Naive B cell (primary cell): ENCODE results near the gene FOXB1. TPM values are rescaled to one million over a fixed set of nuclear protein-coding genes. Genes with fewer than 3 reads are reported as not detected.

ENCODE experiments used
- ATAC-seq, 2 donors: fragments of 150-1000 bp; cut with Tn5 transposase; 2 replicates each; pipeline ENCODE4 v1.10.0; 2021; ENCODE audit warnings: low read depth in 2 of 2, mild to moderate bottlenecking in 2 of 2, moderate library complexity in 2 of 2
- DNase-seq: peaks from one replicate; pipeline ENCODE4 v3.0.0; 2022
- H3K27ac Mint-ChIP-seq, 6 donors: one replicate each; pipeline ENCODE4 v1.8.0; 2020 to 2022; ENCODE audit warnings: mild to moderate bottlenecking in 6 of 6, mixed read lengths in 6 of 6, moderate library complexity in 5 of 6, inconsistent platforms in 2 of 6
- H3K27me3 Mint-ChIP-seq, 3 donors: one replicate each; pipeline ENCODE4 v1.8.0; 2021 to 2022; ENCODE audit warnings: mixed read lengths in 3 of 3, mild to moderate bottlenecking in 1 of 3
- H3K36me3 Mint-ChIP-seq, 2 donors: one replicate each; pipeline ENCODE4 v1.8.0; 2020 to 2022; ENCODE audit warnings: mixed read lengths in 2 of 2, inconsistent platforms in 1 of 2, mild to moderate bottlenecking in 1 of 2
- H3K4me1 Mint-ChIP-seq, 3 donors: one replicate each; pipeline ENCODE4 v1.8.0; 2020 to 2022; ENCODE audit warnings: mixed read lengths in 3 of 3, inconsistent platforms in 1 of 3, mild to moderate bottlenecking in 1 of 3, moderate library complexity in 1 of 3
- H3K4me3 Mint-ChIP-seq, 8 donors: one replicate each; pipeline ENCODE4 v1.8.0; 2020 to 2022; ENCODE audit warnings: mild to moderate bottlenecking in 8 of 8, mixed read lengths in 8 of 8, moderate library complexity in 8 of 8, inconsistent platforms in 2 of 8
- H3K9me3 Mint-ChIP-seq, 7 donors: one replicate each; pipeline ENCODE4 v1.8.0; 2020 to 2022; ENCODE audit warnings: mixed read lengths in 7 of 7, mild to moderate bottlenecking in 5 of 7, inconsistent platforms in 2 of 7, moderate library complexity in 1 of 7
- polyA plus RNA-seq, 6 donors: library from polyadenylated mRNA; unstranded; fragments of 300-500 nt; fragmentation: Illumina TruSeq; gene quantifications; one replicate each; pipeline ENCODE4 v1.2.3, GENCODE V29; 2021; ENCODE audit warnings: low read depth in 6 of 6

The FOXB1 gene
- not detected for polyA plus RNA-seq

DNA sequence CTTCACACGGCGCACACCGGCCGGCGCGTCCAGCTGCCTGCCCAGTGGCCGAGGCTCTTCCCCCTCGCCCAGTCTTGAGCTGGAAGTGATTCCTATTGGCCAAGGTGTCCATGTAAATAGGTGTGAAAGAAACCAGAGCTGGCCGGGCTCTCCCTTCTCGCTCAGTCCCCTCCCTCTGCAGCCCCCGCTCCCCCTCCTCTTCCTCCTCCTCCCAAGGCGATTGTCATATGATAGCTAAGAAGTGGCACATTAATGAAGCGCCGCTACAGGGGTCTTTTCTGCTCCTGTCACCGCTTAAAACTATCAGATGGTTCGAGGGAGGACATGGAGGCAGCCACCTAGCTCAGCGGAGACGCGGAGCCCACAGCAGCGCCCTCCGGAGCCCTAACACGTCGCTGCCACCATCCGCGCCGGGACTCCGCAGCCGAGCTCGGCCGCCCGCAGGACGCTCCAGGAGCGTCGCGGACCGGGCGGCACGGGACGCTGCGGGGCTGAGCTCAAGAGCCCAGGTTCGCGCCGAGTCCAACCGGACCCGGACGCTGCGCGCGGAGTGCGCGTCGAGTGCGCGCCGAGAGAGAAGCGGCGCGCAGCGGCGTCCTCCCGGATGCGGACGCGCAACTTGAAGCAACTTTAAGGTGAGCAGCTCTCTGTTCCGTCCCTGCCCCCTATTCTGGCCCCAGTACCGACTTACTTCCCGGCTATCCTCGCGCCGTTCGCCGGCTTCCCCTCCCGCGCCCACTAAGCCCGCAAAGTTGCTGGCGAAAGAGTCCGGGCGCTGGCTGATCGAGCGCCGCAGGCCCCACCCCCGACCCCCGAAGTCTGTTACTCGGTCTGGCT lies at the start of gene FOXB1:
TSS of gene FOXB1 (plus strand) at position 303 of the 837 bp plus-strand sequence. CDS start 653 bp downstream, outside the sequence.
- ATAC-seq = no peak
- no peak for DNase-seq
- Mint-ChIP-seq H3K27ac (peak within 1 kb of the TSS in 5 of 6 donors; percentile 57 to 98 (median 74)), H3K4me1 (peaks cover 31 to 34% (median 34%) of the 10 kb centered on the region in 3 donors), H3K36me3 (peaks cover 0 to 38% of the 10 kb centered on the region in 2 donors), H3K27me3 (peaks cover 81 to 87% (median 85%) of the 10 kb centered on the region in 3 donors), H3K4me3 (peak within 1 kb of the TSS; percentile 82 to 95 (median 88)), H3K9me3 (peaks cover 8 to 32% (median 30%) of the 10 kb centered on the region in 7 donors)

DNA sequence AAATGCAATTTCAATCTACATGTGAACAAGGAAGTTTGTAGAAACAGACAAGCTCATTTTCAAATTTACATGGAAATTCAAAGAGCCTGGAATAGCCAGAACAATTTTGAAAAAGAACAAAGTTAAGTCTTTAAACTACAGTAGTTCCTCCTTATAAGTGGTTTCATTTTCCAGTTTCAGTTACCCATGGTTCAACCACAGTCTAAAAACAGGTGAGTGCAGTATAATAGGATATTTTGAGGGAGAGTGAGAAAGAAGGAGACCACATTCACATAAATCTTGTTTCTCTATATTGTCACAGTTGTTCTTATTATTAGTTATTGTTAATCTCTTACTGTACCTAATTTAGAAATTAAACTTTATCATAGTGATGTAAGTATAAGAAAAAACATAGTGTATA lies 45.8 kb upstream of the FOXB1 start:
- ATAC-seq = no peak
- no peak overlapping the region for H3K4me3 Mint-ChIP-seq
- no peak overlapping the region for H3K27ac Mint-ChIP-seq
- peaks cover 10 to 74% (median 41%) of the 10 kb centered on the region in 7 donors for H3K9me3 Mint-ChIP-seq
- peaks cover 0 to 19% of the 10 kb centered on the region in 2 donors for H3K36me3 Mint-ChIP-seq
- peaks cover 0 to 17% (median 3%) of the 10 kb centered on the region in 3 donors for H3K27me3 Mint-ChIP-seq
- no peaks in the 10 kb centered on the region for H3K4me1 Mint-ChIP-seq
- no peak for DNase-seq

DNA sequence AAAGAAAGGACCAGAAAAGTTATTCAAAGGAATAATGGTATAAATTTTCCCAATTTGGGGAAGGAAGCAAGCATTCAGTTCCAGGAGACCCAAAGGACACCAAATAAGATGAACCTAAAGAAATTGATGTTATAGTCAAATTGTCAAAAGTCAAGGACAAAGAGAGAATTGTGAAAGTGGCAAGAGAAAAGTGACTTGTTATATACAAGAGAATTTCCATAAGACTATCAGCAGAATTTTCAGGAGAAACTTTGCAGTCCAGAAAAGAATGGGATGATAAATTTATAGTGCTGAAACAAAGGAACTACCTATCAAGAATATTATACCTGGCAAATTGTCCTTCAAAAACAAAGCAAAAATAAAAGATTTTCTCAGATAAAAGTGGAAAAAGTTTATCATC lies 43.8 kb upstream of the FOXB1 start:
- H3K27me3 Mint-ChIP-seq = peaks cover 5 to 20% (median 6%) of the 10 kb centered on the region in 3 donors
- no peak overlapping the region for H3K4me3 Mint-ChIP-seq
- no peaks in the 10 kb centered on the region for H3K4me1 Mint-ChIP-seq
- no peak for DNase-seq
- no peak for ATAC-seq
- peaks cover 11 to 82% (median 54%) of the 10 kb centered on the region in 7 donors for H3K9me3 Mint-ChIP-seq
- H3K36me3 Mint-ChIP-seq = peaks cover 0 to 19% of the 10 kb centered on the region in 2 donors
- H3K27ac Mint-ChIP-seq = no peak overlapping the region

DNA sequence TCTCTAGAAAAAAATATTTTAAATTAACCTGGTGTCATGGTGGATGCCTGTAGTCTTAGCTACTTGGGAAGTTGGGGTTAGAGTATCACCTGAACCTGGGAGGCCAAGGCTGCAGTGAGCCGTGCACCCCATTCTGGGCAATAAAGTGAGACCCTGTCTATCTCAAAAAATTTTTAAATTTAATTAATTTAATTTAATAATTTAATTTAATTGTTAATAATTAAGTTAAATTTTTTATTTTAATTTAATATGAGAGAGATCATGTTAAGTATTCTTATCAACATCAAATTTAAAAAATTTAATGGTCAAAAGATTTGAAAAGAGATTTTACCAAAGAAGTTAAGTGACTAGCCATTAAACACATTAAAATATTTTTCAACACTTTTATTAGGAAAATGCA lies 40.8 kb upstream of the FOXB1 start:
- Mint-ChIP-seq H3K27ac (no peak overlapping the region), H3K36me3 (peaks cover 0 to 19% of the 10 kb centered on the region in 2 donors), H3K27me3 (peaks cover 5 to 13% (median 10%) of the 10 kb centered on the region in 3 donors), H3K9me3 (peaks cover 11 to 64% (median 45%) of the 10 kb centered on the region in 7 donors), H3K4me1 (no peaks in the 10 kb centered on the region), H3K4me3 (no peak overlapping the region)
- ATAC-seq = no peak
- no peak for DNase-seq

DNA sequence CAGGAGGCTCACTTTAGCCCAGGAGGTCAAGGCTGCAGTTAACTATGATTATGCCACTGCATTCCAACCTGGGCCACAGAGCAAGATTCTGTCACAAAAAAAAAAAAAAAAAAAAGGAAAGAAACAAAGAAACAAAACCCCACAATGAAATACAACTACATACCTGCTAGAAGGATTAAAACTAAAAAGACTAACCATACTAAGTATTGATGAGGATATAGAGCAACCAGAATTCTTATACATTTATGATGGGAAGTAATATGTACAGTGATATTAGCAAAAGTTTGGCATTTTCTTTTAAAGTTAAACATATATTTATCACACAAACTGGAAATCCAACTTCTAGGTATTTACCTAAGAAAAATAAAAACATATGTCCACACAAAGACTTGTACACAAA lies 40.2 kb upstream of the FOXB1 start:
- H3K27ac Mint-ChIP-seq = no peak overlapping the region
- no peak for DNase-seq
- peaks cover 0 to 19% of the 10 kb centered on the region in 2 donors for H3K36me3 Mint-ChIP-seq
- no peak overlapping the region for H3K4me3 Mint-ChIP-seq
- peaks cover 11 to 62% (median 45%) of the 10 kb centered on the region in 7 donors for H3K9me3 Mint-ChIP-seq
- ATAC-seq = no peak
- no peaks in the 10 kb centered on the region for H3K4me1 Mint-ChIP-seq
- H3K27me3 Mint-ChIP-seq = peaks cover 5 to 19% (median 16%) of the 10 kb centered on the region in 3 donors

DNA sequence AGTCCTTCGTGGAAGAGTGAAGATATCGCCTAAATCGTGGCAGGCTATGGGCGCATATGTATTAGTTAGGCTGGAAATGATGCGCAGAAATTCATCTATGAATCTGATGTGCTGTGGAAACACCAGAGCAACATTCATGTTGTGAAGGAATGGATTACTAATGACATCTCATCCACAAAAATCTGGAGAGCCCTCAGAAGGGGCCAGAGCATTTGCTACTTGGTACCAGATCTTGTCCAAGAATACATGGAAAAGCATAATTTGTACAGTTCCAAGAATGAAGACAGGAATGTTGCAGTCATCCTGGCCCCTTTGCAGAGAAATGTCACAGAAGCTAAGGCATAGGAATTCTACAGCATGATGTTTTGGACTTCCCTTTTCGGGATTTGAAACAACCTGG lies 38.4 kb upstream of the FOXB1 start:
- H3K9me3 Mint-ChIP-seq = peaks cover 5 to 45% (median 34%) of the 10 kb centered on the region in 7 donors
- no peak overlapping the region for H3K27ac Mint-ChIP-seq
- H3K4me1 Mint-ChIP-seq = no peaks in the 10 kb centered on the region
- H3K27me3 Mint-ChIP-seq = peaks cover 10 to 19% (median 16%) of the 10 kb centered on the region in 3 donors
- no peak overlapping the region for H3K4me3 Mint-ChIP-seq
- ATAC-seq (no peak), DNase-seq (no peak)
- peaks cover 0 to 6% of the 10 kb centered on the region in 2 donors for H3K36me3 Mint-ChIP-seq

DNA sequence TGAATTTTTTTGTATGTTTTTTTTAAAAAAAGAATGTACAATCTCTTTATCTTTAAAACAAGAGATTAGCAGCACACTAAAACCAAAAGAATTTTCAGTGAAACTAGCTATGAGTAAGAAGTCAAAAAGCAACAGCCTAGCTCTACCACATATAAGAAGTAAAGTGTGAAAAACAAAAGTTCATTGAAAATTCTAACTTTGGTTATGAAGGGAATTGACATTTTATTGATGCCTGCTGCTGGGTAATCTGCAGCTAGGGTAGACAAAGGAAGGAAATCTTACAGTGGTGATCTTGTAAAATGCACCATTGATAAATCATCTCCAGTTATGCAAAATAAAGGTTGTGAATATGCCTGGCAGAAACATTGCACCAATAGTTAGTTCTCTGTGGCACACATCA lies 37.8 kb upstream of the FOXB1 start:
- H3K4me1 Mint-ChIP-seq = no peaks in the 10 kb centered on the region
- peaks cover 10 to 19% (median 16%) of the 10 kb centered on the region in 3 donors for H3K27me3 Mint-ChIP-seq
- peaks cover 0 to 1% of the 10 kb centered on the region in 2 donors for H3K36me3 Mint-ChIP-seq
- DNase-seq (no peak), ATAC-seq (no peak)
- H3K9me3 Mint-ChIP-seq = peaks cover 0 to 40% (median 29%) of the 10 kb centered on the region in 7 donors
- H3K27ac Mint-ChIP-seq = no peak overlapping the region
- H3K4me3 Mint-ChIP-seq = no peak overlapping the region

DNA sequence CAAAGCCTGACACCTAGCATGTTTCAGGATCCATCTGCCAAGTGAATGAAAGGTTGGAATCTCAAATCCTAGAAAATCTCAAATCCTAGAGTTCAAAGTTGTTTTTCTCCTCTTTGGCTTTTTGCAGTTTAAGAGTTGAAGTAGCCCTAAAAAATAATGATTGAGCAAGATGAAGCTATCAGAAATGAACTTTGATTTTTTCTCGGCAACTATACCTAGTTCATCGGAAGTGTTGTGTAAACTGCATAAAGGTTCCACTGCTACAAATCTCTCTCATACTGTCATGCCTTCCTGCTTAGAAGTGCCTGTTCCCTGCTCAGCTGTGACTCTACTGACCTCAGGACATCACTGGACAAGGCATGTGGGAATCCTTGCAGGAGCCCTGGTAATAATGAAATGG lies 35.8 kb upstream of the FOXB1 start:
- DNase-seq (no peak), ATAC-seq (no peak)
- Mint-ChIP-seq H3K27ac (no peak overlapping the region), H3K4me3 (peak overlapping the region in 1 of 8 donors; percentile 26), H3K27me3 (peaks cover 10 to 22% (median 16%) of the 10 kb centered on the region in 3 donors), H3K4me1 (no peaks in the 10 kb centered on the region), H3K9me3 (peaks cover 0 to 21% (median 15%) of the 10 kb centered on the region in 7 donors), H3K36me3 (no peaks in the 10 kb centered on the region)

DNA sequence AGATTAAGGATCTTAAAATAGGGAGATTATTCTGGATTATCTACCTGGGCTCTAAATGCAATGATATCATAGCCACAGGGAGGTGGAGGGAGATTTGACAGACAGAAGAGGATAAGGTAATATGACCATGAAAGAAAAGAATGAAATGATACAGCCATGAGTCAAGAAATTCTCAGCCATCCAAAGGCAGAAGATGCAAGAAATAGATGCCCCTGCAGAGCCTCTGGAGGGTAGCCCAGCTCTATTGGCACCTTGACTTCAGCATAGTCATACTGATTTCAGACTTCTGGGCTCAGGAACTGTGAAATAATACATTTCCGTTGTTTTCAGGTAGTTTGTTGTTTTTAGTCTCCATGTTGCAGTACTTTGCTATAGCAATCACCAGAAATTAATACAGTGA lies 31.9 kb upstream of the FOXB1 start:
- Mint-ChIP-seq H3K27ac (no peak overlapping the region), H3K36me3 (no peaks in the 10 kb centered on the region), H3K27me3 (peaks cover 5 to 16% (median 10%) of the 10 kb centered on the region in 3 donors), H3K9me3 (peaks cover 0 to 5% (median 1%) of the 10 kb centered on the region in 7 donors), H3K4me1 (peaks cover 0 to 12% (median 11%) of the 10 kb centered on the region in 3 donors), H3K4me3 (no peak overlapping the region)
- DNase-seq = no peak
- ATAC-seq = no peak

DNA sequence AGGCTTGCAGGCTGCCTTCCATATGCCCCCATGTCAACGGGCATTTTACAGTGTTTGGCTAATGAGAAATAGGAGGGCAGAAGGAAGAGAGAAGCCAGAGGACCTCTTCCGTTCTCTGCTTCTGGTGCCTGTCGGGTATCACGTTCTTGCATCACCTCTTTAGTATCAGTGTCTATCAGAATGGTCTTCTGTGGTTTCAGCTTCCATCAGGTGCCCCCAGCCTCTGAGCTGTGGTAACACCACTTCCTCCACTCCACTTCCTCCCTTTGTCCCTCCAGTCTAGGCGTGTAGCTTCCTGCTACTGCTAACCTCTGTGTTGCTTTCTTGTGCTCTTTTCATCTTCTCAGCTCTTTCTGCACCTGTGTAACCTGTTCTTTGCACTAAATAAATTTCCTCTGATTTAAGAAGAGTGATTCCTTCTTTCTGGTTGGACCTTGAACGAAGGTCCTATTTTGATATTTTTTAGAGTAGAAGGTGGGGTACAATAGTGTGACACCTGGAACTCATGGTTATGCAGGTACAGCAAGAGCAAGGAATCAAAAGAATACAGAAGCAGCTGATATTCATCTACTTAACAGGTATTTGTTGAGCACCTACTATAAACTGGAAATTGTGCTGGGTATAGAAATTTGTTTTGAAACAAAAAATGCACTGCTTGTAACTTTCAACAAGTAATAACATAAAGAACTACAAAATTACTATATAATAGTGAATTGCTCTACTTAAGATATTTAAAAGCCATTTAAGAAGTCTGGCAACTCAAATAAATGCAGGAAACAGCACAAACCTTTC lies 27.4 kb upstream of the FOXB1 start:
- peaks cover 0 to 11% (median 3%) of the 10 kb centered on the region in 7 donors for H3K9me3 Mint-ChIP-seq
- peaks cover 6 to 7% (median 7%) of the 10 kb centered on the region in 3 donors for H3K27me3 Mint-ChIP-seq
- DNase-seq (peak; percentile 17), ATAC-seq (peak in 1 of 2 donors; percentile 76)
- peaks cover 0 to 12% (median 11%) of the 10 kb centered on the region in 3 donors for H3K4me1 Mint-ChIP-seq
- peak overlapping the region in 1 of 6 donors; percentile 65 for H3K27ac Mint-ChIP-seq
- H3K4me3 Mint-ChIP-seq = peak overlapping the region in 2 of 8 donors; percentile 5 to 32
- H3K36me3 Mint-ChIP-seq = no peaks in the 10 kb centered on the region

DNA sequence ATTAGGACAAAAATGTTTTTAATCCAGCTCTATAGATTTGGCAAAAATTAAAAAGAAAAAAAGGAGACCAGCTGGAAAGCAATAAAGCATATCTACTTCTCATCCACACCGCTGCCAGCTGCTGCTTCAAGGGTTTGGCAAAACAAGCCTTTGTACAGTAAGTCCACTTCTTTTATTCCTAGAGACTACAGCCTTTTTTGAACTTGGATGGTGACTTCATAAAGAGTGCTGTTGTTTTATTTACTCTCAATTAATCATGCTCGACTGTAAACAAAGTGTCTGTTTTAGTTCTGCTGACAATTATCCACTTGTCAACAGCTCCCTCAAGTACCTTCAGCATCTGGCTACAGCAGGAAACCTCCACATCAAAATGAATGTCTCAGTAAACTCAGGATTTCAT lies 12.3 kb upstream of the FOXB1 start:
- Mint-ChIP-seq H3K9me3 (peaks cover 2 to 33% (median 15%) of the 10 kb centered on the region in 7 donors), H3K4me3 (no peak overlapping the region), H3K27me3 (peaks cover 66 to 79% (median 78%) of the 10 kb centered on the region in 3 donors), H3K36me3 (no peaks in the 10 kb centered on the region), H3K27ac (no peak overlapping the region), H3K4me1 (peaks cover 0 to 5% (median 4%) of the 10 kb centered on the region in 3 donors)
- ATAC-seq = no peak
- no peak for DNase-seq

DNA sequence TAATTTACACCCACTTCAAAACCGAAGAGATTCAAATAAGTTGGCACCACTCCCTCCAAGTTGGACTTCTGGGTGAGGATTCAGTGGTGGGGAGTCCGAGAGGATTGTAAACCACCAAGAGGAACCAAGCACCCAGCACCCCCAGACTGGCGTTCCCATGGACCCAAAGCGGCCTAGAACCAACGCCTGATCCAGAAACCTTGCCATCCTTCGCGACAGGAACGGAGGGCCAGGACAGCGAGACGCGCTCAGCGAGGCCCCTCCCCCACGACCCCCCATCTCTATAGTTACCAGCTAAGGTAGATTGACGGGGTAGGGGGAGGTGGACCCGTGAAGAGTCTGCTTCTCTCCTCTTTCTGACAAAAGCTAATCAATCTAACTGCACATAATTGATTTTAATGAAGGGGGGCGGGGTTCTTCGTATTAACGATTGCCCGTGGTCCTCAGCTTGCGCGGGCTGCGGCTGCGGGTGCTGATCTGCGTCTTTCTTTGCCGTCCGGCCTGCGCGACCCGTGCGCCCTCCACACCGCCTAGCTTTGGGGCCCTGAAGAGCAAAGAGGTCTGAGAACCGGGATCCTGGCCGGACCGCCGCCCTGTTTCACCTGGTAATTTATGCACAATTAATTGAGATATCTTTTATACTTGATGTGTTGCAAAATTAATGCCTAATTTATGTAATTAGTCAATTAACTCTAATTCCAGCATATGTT lies 10.9 kb upstream of the FOXB1 start:
- H3K27ac Mint-ChIP-seq = peak overlapping the region in 1 of 6 donors; percentile 79
- H3K4me1 Mint-ChIP-seq = peaks cover 0 to 10% (median 4%) of the 10 kb centered on the region in 3 donors
- no peak overlapping the region for H3K4me3 Mint-ChIP-seq
- peaks cover 64 to 84% (median 82%) of the 10 kb centered on the region in 3 donors for H3K27me3 Mint-ChIP-seq
- no peaks in the 10 kb centered on the region for H3K36me3 Mint-ChIP-seq
- peaks cover 0 to 26% (median 13%) of the 10 kb centered on the region in 7 donors for H3K9me3 Mint-ChIP-seq
- no peak for DNase-seq
- ATAC-seq = no peak
